ENCODE results near the gene PPP3R1. TPM values are rescaled to one million over a fixed set of nuclear protein-coding genes. Genes with fewer than 3 reads are reported as not detected.

PPP3R1 gene
- polyA plus RNA-seq, 12 donors, result 43.6 to 899 (median 55.4) TPM

- no peak for DNase-seq
Observed at GRCh38 chr2:68236876-68237275, 15.5 kb downstream of the PPP3R1 start.

GRCh38 chr2:68236103-68236734, 16.1 kb downstream of the PPP3R1 start:
- DNase-seq, result no peak

- no peak for DNase-seq
Observed at GRCh38 chr2:68235090-68235489, 17.2 kb downstream of the PPP3R1 start.

- DNase-seq, result no peak
Observed at GRCh38 chr2:68234405-68234804, 17.9 kb downstream of the PPP3R1 start.

GRCh38 chr2:68231061-68231372, 21.3 kb downstream of the PPP3R1 start:
- no peak for DNase-seq

- no peak for DNase-seq
Observed at GRCh38 chr2:68230241-68231060, 21.9 kb downstream of the PPP3R1 start.

- DNase-seq, result no peak
Observed at GRCh38 chr2:68226794-68227193, 25.5 kb downstream of the PPP3R1 start.

- no peak for DNase-seq
Observed at GRCh38 chr2:68225119-68225632, 27.2 kb downstream of the PPP3R1 start.

- DNase-seq, result no peak
Observed at GRCh38 chr2:68223419-68223818, 28.9 kb downstream of the PPP3R1 start.

- DNase-seq, result no peak
Observed at GRCh38 chr2:68222287-68222686, 30.0 kb downstream of the PPP3R1 start.

- DNase-seq, result no peak
Observed at GRCh38 chr2:68218343-68218901, 33.9 kb downstream of the PPP3R1 start.

- no peak for DNase-seq
Observed at GRCh38 chr2:68217729-68218128, 34.6 kb downstream of the PPP3R1 start.

- DNase-seq, result no peak
Observed at GRCh38 chr2:68216454-68217310, 35.6 kb downstream of the PPP3R1 start.

- no peak for DNase-seq
Observed at GRCh38 chr2:68214381-68214780, 38.0 kb downstream of the PPP3R1 start.

- DNase-seq, result no peak
Observed at GRCh38 chr2:68206793-68207192, 45.5 kb downstream of the PPP3R1 start.

GRCh38 chr2:68203587-68203986, 48.7 kb downstream of the PPP3R1 start:
- DNase-seq, result no peak

- no peak for DNase-seq
Observed at GRCh38 chr2:68200157-68200787, 52.1 kb downstream of the PPP3R1 start.

GRCh38 chr2:68196120-68196716, 56.1 kb downstream of the PPP3R1 start:
- peak; percentile 50 for DNase-seq

- DNase-seq, result no peak
Observed at GRCh38 chr2:68195096-68195495, 57.2 kb downstream of the PPP3R1 start.

GRCh38 chr2:68193787-68194372, 58.5 kb downstream of the PPP3R1 start:
- DNase-seq, result no peak

GRCh38 chr2:68193144-68193543, 59.2 kb downstream of the PPP3R1 start:
- DNase-seq, result no peak

Data from muscle of arm (tissue), 12 donors.